Brain microvascular endothelial cell (primary cell): Measurements from ENCODE around the gene C6orf120.
A peak's percentile ranks its signal among the peaks of the same experiment; 100 is the strongest.

ENCODE experiments used
- DNase-seq: peaks from one replicate; pipeline ENCODE4 v3.0.0-alpha.2; 2020
- H3K27ac ChIP-seq: fragments of 250-450 bp; sonication (Bioruptor Pico); 2 replicates; pipeline ENCODE4 v1.5.1; 2020; ENCODE audit warnings: mild to moderate bottlenecking, moderate library complexity
- H3K27me3 ChIP-seq: fragments of 250-450 bp; sonication (Bioruptor Pico); replicated peaks from 2 replicates; pipeline ENCODE4 v1.5.1; 2020; ENCODE audit warnings: mild to moderate bottlenecking
- H3K36me3 ChIP-seq: fragments of 250-450 bp; sonication (Bioruptor Pico); replicated peaks from 2 replicates; pipeline ENCODE4 v1.5.1; 2020; ENCODE audit warnings: mild to moderate bottlenecking
- H3K4me3 ChIP-seq: 2 replicates; pipeline ENCODE4 v1.5.1; 2011; ENCODE audit warnings: low read depth, mild to moderate bottlenecking, control low read depth, low read length, moderate library complexity
- CTCF ChIP-seq: IDR thresholded peaks from 2 replicates; pipeline ENCODE4 v1.5.1; 2011; ENCODE audit warnings: low read depth, mild to moderate bottlenecking, moderate library complexity, low read length, control low read depth, inconsistent platforms; ENCODE audit errors: missing control alignments
- in situ Hi-C: cut with HindIII; loops from 2 replicates; pipeline ENCODE4 v1.10.0; 2017; ENCODE audit warnings: low sequenced_read_pairs, low pct_ligation_motif_present

C6orf120 gene

DNA sequence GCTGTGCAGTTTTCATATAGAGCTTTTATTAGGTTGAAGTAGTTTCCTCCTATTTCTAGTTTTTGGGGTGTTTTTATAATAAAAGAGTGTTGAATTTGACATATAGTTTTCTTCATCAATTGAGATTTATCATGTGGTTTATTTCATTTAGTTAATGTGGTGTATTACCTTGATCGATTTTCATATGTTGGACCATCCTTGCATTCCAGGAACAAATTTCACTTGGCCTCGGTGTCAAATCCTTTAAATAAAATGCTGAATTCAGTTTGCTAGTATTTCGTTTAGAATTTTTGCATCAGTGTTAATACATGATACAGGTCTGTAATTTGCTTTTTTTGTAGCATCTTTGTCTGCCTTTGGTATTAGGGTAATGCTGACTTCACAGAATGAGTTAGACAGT, 43.5 kb downstream of the C6orf120 start:
- Histone ChIP-seq H3K27ac (no peak overlapping the region), H3K36me3 (no peaks in the 10 kb centered on the region), H3K4me3 (no peak overlapping the region), H3K27me3 (no peaks in the 10 kb centered on the region)
- TF ChIP-seq CTCF: no peak
- in situ Hi-C loops: no loop called here
- DNase-seq: no peak

DNA sequence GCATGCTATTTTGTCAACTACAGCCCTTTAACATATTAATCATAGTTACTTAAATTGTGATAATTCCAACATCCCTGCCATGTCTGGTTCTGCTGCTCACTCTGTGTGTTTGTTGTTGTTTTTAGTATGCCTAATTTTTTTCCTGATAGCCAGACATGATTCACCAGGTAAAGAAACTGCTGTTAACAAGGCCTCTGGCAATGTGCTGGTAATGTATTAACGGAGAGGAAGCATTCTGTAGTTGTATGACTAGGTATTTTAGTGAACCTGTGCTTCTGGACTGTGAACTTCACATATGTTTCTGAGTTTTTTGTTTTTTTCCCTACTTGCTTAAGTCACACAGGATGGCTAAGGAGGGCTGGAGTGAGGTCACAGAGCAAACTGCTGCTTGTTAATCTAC, 44.6 kb downstream of the C6orf120 start:
- TF ChIP-seq CTCF: no peak
- no peaks in the 10 kb centered on the region for H3K36me3 ChIP-seq

DNA sequence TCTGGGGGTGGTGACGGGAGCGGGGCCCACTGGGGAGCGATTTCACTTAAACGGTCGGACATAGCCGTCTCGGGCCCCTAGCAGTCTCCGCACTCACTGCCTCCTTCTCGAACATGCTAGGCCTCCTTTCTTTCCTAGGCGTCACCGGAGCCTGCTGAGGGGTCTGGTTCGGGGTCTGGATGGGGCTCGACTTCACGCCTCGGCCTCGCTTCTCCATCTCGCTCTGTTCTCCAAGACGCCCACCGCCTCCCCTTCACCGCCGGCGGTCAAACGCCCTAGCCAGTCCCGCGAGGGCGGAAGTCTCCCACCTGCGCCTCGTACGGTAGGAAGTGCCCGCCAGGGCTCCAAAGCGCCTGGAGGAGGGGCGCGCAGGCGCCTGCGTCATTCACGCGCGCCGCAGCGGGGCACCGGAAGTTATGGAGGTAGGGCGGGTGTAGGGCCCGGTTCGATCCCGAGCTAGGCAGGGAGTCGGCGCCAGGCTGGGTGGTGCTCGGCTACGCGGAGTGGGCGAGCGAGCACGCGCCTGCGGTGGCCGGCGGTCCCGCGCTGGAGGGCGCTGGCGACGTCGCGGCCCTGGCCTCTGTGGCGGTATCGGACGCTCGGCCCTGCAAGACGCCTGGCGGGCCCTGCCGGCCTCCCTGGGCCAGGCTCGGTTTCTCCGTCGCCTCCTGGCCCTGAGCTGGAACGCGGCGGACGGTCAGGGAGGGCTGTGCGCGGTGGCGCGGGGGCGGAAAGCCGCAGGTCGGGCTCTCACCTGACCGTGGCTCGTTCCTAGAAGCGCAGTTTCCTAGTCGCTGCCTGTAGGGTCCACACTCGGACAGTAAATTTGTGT, 49.5 kb downstream of the C6orf120 start, which contains the start of the genes DYNLT2 and ERMARD:
DYNLT2 (minus strand) TSS at position 331 of the 832 bp plus-strand sequence; CDS start at position 217, 114 bp downstream.
ERMARD (plus strand) TSS at position 381 of the 832 bp plus-strand sequence; CDS start at position 417, 36 bp downstream.
- H3K36me3 ChIP-seq: no peaks in the 10 kb centered on the region
- peak within 1 kb of the TSS; percentile 81 for H3K4me3 ChIP-seq
- DNase-seq: peak; percentile 90
- TF ChIP-seq CTCF: peak; percentile 49
- peak within 1 kb of the TSS; percentile 96 for H3K27ac ChIP-seq
- H3K27me3 ChIP-seq: no peaks in the 10 kb centered on the region
- in situ Hi-C loops: no loop called here

More for the DNA sequence above, 44.6 kb downstream of the C6orf120 start:
- Histone ChIP-seq H3K4me3 (no peak overlapping the region), H3K27me3 (no peaks in the 10 kb centered on the region), H3K27ac (no peak overlapping the region)
- in situ Hi-C loops: no loop called here
- no peak for DNase-seq

DNA sequence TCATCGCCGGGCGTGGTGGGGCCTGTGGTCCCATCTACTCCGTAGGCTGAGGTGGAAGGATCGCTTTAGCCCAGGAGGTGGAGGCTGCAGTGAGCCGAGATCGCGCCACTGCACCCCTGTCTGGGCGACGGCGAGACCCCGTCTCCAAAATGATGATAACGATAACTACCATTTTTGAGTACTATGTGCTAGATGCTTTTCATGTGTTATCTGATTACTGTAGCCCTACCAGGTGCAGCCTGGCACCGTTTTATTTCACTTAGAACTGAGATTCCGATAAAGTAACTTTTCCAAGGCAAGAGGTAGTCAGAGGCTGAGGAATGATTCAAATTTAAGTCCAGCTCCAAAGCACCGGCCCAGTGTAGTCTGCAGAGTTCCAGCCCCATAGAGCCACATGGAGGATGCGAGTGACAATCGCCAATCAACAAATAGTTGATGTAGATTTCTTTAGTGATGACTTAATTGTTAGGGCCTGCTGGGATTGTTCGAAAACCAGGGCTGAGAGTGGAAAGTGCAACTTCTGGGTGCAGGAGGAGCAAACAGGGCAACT, 50.2 kb downstream of the C6orf120 start:
- in situ Hi-C loops: no loop called here
- TF ChIP-seq CTCF: no peak
- H3K27ac ChIP-seq: peak overlapping the region; percentile 96
- no peaks in the 10 kb centered on the region for H3K27me3 ChIP-seq
- peak overlapping the region; percentile 81 for H3K4me3 ChIP-seq
- peaks cover 2% of the 10 kb centered on the region for H3K36me3 ChIP-seq
- no peak for DNase-seq
